ENCODE results near the gene HOOK2. TPM values are rescaled to one million over a fixed set of nuclear protein-coding genes. Genes with fewer than 3 reads are reported as not detected.

The HOOK2 gene
- total and polyA plus RNA-seq, 9 of the 15 experiments (the other 6 are each of a cell fraction or from before 2014, with no cell fraction given), result 1.3 to 17.2 (median 9.9) TPM

DNA sequence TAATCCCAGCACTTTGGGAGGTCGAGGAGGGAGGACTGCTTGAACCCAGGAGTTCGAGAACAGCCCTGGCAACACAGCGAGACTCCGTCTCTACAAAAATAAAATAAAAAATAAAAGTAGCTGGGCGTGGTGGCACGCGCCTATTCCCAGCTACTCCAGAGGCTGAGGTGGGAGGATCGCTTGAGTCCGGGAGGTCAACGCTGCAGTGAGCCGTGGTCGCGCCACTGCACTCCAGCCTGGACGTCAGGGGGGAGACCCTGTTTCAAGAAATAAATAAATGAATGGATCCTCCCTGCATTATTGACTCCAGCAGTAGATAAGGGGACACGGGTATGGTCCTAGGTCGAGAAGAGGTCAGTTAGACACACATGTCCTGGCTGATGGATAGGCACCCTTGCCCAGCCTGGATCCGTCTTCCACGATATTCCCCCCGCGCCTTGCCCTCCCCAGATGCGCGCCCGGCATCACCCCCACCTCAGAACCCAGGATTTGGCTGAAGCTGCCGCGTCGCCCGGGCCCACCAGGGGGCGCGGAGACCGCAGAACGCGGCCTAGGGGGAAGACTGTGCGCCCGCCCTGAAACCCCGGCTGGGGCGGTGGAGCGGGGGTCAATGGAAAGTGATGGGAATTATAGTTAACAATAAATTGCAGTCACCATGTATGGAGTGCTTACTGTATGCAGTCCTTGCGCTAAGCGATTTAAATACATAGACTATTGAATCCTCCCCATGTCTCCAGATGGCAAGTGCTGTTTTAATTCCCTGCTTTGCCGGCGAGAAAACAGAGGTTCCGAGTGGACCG is 2.1 kb upstream of the HOOK2 start (continued):
- TF ChIP-seq NCOR1 (IDR thresholded peaks at IDR 0.05), result peak; percentile 40; the same call in 1 of the 2 replicates
- no peak for TF ChIP-seq ZC3H8 (IDR thresholded peaks at IDR 0.05)
- no peak for TF ChIP-seq NRF1 (conservative IDR thresholded peaks at IDR 0.05 in 1 of 2, IDR thresholded peaks at IDR 0.05 in 1 of 2)
- TF ChIP-seq, protein P1, sequence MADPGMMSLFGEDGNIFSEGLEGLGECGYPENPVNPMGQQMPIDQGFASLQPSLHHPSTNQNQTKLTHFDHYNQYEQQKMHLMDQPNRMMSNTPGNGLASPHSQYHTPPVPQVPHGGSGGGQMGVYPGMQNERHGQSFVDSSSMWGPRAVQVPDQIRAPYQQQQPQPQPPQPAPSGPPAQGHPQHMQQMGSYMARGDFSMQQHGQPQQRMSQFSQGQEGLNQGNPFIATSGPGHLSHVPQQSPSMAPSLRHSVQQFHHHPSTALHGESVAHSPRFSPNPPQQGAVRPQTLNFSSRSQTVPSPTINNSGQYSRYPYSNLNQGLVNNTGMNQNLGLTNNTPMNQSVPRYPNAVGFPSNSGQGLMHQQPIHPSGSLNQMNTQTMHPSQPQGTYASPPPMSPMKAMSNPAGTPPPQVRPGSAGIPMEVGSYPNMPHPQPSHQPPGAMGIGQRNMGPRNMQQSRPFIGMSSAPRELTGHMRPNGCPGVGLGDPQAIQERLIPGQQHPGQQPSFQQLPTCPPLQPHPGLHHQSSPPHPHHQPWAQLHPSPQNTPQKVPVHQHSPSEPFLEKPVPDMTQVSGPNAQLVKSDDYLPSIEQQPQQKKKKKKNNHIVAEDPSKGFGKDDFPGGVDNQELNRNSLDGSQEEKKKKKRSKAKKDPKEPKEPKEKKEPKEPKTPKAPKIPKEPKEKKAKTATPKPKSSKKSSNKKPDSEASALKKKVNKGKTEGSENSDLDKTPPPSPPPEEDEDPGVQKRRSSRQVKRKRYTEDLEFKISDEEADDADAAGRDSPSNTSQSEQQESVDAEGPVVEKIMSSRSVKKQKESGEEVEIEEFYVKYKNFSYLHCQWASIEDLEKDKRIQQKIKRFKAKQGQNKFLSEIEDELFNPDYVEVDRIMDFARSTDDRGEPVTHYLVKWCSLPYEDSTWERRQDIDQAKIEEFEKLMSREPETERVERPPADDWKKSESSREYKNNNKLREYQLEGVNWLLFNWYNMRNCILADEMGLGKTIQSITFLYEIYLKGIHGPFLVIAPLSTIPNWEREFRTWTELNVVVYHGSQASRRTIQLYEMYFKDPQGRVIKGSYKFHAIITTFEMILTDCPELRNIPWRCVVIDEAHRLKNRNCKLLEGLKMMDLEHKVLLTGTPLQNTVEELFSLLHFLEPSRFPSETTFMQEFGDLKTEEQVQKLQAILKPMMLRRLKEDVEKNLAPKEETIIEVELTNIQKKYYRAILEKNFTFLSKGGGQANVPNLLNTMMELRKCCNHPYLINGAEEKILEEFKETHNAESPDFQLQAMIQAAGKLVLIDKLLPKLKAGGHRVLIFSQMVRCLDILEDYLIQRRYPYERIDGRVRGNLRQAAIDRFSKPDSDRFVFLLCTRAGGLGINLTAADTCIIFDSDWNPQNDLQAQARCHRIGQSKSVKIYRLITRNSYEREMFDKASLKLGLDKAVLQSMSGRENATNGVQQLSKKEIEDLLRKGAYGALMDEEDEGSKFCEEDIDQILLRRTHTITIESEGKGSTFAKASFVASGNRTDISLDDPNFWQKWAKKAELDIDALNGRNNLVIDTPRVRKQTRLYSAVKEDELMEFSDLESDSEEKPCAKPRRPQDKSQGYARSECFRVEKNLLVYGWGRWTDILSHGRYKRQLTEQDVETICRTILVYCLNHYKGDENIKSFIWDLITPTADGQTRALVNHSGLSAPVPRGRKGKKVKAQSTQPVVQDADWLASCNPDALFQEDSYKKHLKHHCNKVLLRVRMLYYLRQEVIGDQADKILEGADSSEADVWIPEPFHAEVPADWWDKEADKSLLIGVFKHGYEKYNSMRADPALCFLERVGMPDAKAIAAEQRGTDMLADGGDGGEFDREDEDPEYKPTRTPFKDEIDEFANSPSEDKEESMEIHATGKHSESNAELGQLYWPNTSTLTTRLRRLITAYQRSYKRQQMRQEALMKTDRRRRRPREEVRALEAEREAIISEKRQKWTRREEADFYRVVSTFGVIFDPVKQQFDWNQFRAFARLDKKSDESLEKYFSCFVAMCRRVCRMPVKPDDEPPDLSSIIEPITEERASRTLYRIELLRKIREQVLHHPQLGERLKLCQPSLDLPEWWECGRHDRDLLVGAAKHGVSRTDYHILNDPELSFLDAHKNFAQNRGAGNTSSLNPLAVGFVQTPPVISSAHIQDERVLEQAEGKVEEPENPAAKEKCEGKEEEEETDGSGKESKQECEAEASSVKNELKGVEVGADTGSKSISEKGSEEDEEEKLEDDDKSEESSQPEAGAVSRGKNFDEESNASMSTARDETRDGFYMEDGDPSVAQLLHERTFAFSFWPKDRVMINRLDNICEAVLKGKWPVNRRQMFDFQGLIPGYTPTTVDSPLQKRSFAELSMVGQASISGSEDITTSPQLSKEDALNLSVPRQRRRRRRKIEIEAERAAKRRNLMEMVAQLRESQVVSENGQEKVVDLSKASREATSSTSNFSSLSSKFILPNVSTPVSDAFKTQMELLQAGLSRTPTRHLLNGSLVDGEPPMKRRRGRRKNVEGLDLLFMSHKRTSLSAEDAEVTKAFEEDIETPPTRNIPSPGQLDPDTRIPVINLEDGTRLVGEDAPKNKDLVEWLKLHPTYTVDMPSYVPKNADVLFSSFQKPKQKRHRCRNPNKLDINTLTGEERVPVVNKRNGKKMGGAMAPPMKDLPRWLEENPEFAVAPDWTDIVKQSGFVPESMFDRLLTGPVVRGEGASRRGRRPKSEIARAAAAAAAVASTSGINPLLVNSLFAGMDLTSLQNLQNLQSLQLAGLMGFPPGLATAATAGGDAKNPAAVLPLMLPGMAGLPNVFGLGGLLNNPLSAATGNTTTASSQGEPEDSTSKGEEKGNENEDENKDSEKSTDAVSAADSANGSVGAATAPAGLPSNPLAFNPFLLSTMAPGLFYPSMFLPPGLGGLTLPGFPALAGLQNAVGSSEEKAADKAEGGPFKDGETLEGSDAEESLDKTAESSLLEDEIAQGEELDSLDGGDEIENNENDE (IDR thresholded peaks at IDR 0.05; ENCODE audit: low read depth, low read length), result no peak
- TF ChIP-seq, protein P2, sequence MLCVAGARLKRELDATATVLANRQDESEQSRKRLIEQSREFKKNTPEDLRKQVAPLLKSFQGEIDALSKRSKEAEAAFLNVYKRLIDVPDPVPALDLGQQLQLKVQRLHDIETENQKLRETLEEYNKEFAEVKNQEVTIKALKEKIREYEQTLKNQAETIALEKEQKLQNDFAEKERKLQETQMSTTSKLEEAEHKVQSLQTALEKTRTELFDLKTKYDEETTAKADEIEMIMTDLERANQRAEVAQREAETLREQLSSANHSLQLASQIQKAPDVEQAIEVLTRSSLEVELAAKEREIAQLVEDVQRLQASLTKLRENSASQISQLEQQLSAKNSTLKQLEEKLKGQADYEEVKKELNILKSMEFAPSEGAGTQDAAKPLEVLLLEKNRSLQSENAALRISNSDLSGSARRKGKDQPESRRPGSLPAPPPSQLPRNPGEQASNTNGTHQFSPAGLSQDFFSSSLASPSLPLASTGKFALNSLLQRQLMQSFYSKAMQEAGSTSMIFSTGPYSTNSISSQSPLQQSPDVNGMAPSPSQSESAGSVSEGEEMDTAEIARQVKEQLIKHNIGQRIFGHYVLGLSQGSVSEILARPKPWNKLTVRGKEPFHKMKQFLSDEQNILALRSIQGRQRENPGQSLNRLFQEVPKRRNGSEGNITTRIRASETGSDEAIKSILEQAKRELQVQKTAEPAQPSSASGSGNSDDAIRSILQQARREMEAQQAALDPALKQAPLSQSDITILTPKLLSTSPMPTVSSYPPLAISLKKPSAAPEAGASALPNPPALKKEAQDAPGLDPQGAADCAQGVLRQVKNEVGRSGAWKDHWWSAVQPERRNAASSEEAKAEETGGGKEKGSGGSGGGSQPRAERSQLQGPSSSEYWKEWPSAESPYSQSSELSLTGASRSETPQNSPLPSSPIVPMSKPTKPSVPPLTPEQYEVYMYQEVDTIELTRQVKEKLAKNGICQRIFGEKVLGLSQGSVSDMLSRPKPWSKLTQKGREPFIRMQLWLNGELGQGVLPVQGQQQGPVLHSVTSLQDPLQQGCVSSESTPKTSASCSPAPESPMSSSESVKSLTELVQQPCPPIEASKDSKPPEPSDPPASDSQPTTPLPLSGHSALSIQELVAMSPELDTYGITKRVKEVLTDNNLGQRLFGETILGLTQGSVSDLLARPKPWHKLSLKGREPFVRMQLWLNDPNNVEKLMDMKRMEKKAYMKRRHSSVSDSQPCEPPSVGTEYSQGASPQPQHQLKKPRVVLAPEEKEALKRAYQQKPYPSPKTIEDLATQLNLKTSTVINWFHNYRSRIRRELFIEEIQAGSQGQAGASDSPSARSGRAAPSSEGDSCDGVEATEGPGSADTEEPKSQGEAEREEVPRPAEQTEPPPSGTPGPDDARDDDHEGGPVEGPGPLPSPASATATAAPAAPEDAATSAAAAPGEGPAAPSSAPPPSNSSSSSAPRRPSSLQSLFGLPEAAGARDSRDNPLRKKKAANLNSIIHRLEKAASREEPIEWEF (CRISPR knock-in tag; IDR thresholded peaks at IDR 0.05), result no peak
- TF ChIP-seq, protein P3, sequence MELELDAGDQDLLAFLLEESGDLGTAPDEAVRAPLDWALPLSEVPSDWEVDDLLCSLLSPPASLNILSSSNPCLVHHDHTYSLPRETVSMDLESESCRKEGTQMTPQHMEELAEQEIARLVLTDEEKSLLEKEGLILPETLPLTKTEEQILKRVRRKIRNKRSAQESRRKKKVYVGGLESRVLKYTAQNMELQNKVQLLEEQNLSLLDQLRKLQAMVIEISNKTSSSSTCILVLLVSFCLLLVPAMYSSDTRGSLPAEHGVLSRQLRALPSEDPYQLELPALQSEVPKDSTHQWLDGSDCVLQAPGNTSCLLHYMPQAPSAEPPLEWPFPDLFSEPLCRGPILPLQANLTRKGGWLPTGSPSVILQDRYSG (tag; conservative IDR thresholded peaks at IDR 0.05; ENCODE audit: low read depth), result no peak
- TF ChIP-seq SMAD2 (IDR thresholded peaks at IDR 0.05; ENCODE audit: low read depth, low read length), result no peak
- TF ChIP-seq EHMT2 (IDR thresholded peaks at IDR 0.05), result no peak
- no peak for TF ChIP-seq SMAD1 (IDR thresholded peaks at IDR 0.05; ENCODE audit: low read depth, low read length, partially characterized antibody)
